AG04449 (cell line): Measurements from ENCODE around the gene PFKFB3.
"Not testable (repeated sequence)": the region's sequence is repeated elsewhere in the genome, so short reads cannot be mapped to it uniquely, and the experiment has no call there.

Experiments
- CTCF ChIA-PET: fragments of 350-600 bp; formaldehyde crosslinking; extraction: SDS; loops from one replicate; lab custom pipeline; 2021; ENCODE audit warnings: antibody characterized with exemption; lab: Yijun Ruan, JAX
- POLR2A ChIA-PET: fragments of 400-600, 350-600 bp; formaldehyde crosslinking; extraction: SDS; loops from one replicate; lab custom pipeline; 2020; ENCODE audit warnings: antibody characterized with exemption, inconsistent platforms; lab: Yijun Ruan, JAX
- DNase-seq: peaks from one replicate; pipeline ENCODE4 v3.0.0-alpha.2; 2010; ENCODE audit warnings: low read depth, low spot score
- H3K4me3 ChIP-seq: 2 replicates; pipeline ENCODE4 v1.5.1; 2011; ENCODE audit warnings: low read depth, mild to moderate bottlenecking, control low read depth, low read length
- CTCF ChIP-seq: IDR thresholded peaks from one replicate; pipeline ENCODE4 v1.5.1; 2011; ENCODE audit warnings: mild to moderate bottlenecking, moderate library complexity, low read length, control low read depth, inconsistent platforms; ENCODE audit not compliant: insufficient read depth; ENCODE audit errors: missing control alignments

Gene PFKFB3

GRCh38 chr10:6239213-6239991 lies 36.7 kb downstream of the PFKFB3 start:
- peak; percentile 96 for DNase-seq
- TF ChIP-seq CTCF, result no peak
- ChIA-PET CTCF (interaction anchor here (1.0 to 2.6 kb wide), 3 partner anchors 37 to 166 kb away, joined by 3 to 9 read pairs (median 3); partner anchors contain the start of gene PFKFB3), POLR2A (interaction anchor here (2.4 kb wide), 1 partner anchor 37 kb away, joined by 9 read pairs; the partner anchor contains the start of gene PFKFB3)
- H3K4me3 ChIP-seq, result no peak overlapping the region

GRCh38 chr10:6240254-6240653 lies 37.5 kb downstream of the PFKFB3 start:
- POLR2A ChIA-PET, result no interaction called here
- no peak overlapping the region for H3K4me3 ChIP-seq
- CTCF ChIA-PET, result interaction anchor here (2.6 kb wide), 1 partner anchor 38 kb away, joined by 9 read pairs; the partner anchor contains the start of gene PFKFB3
- no peak for DNase-seq
- no peak for TF ChIP-seq CTCF

GRCh38 chr10:6242089-6242488 lies 39.4 kb downstream of the PFKFB3 start:
- ChIA-PET CTCF (no interaction called here), POLR2A (interaction anchor here (0.6 kb wide), 2 partner anchors 39 to 157 kb away, joined by 3 to 4 read pairs; partner anchors contain the start of gene PFKFB3)
- no peak for TF ChIP-seq CTCF
- H3K4me3 ChIP-seq, result no peak overlapping the region
- DNase-seq, result no peak

GRCh38 chr10:6244510-6244909 lies 41.8 kb downstream of the PFKFB3 start:
- TF ChIP-seq CTCF, result no peak
- CTCF ChIA-PET, result interaction anchor here (0.6 to 2.3 kb wide), 4 partner anchors 10 to 157 kb away, joined by 3 to 8 read pairs (median 4); no protein-coding TSS in a partner anchor
- DNase-seq, result no peak
- POLR2A ChIA-PET, result no interaction called here
- H3K4me3 ChIP-seq, result no peak overlapping the region

GRCh38 chr10:6247041-6247712 lies 44.4 kb downstream of the PFKFB3 start:
- no peak overlapping the region for H3K4me3 ChIP-seq
- DNase-seq, result no peak
- TF ChIP-seq CTCF, result no peak
- CTCF ChIA-PET, result no interaction called here
- POLR2A ChIA-PET, result no interaction called here

GRCh38 chr10:6248908-6249307 lies 46.2 kb downstream of the PFKFB3 start:
- CTCF ChIA-PET, DNase-seq, H3K4me3 ChIP-seq, POLR2A ChIA-PET: not testable (repeated sequence)
